HepG2 (cell line): ENCODE results near the gene TMEM229B. TPM values are rescaled to one million over a fixed set of nuclear protein-coding genes. Genes with fewer than 3 reads are reported as not detected.

Source experiments
- ATAC-seq: fragments of 200-7000 bp; cut with Tn5 transposase; 3 replicates; pipeline ENCODE4 v1.9.1; 2020; ENCODE audit warnings: mild to moderate bottlenecking, moderate library complexity
- BruUV-seq: library from RNA; stranded (reverse); fragments of 400-500 nt; replicated peaks from 2 replicates; lab custom pipeline; 2021; lab: Mats Ljungman, UMichigan
- CTCF ChIA-PET: fragments of 300-600 bp; formaldehyde crosslinking; extraction: SDS; loops from one replicate; lab custom pipeline; 2021; ENCODE audit warnings: low total read pairs, inconsistent platforms, low intra/inter-chr PET ratio; lab: Yijun Ruan, JAX
- POLR2A ChIA-PET: fragments of 350-600 bp; sonication (Branson Sonifier 250); formaldehyde crosslinking; loops from one replicate; lab custom pipeline; 2020; ENCODE audit warnings: antibody characterized with exemption, inconsistent platforms; lab: Yijun Ruan, JAX
- DNase-seq: peaks from one replicate; pipeline ENCODE4 v3.0.0-alpha.2; 2015; ENCODE audit warnings: low spot score
- FAIRE-seq: peaks from 3 replicates; lab custom pipeline; 2011; peaks lifted over from hg19 to GRCh38; lab: Jason Lieb, UNC
- H2AFZ ChIP-seq: one replicate; pipeline ENCODE4 v1.6.1; 2011; ENCODE audit warnings: low read length, inconsistent platforms
- H3K27ac ChIP-seq: fragments of 300-600 bp; 3 replicates; pipeline ENCODE4 v1.8.0; 2011; ENCODE audit warnings: mixed run types, mild to moderate bottlenecking, mixed read lengths, low read length, inconsistent platforms; ENCODE audit not compliant: insufficient read depth; ENCODE audit errors: extremely low read length
- H3K27me3 ChIP-seq, 2 experiments: fragments of 200-600 bp in 1 of 2; 2 replicates in 1 of 2; 3 replicates in 1 of 2; pipeline versions ENCODE4 v1.6.0 to v1.8.0; 2011; ENCODE audit warnings: low read length in 2 of 2, mild to moderate bottlenecking in 2 of 2, moderate library complexity in 2 of 2, inconsistent platforms in 1 of 2; ENCODE audit not compliant: insufficient read depth in 2 of 2, control insufficient read depth in 1 of 2
- H3K36me3 ChIP-seq, 2 experiments: fragments of 200-600 bp in 1 of 2; replicated peaks in 1 of 2; 2 replicates in 1 of 2; 3 replicates in 1 of 2; pipeline versions ENCODE4 v1.5.1 to v1.8.0; 2011; ENCODE audit warnings: low read length in 2 of 2, inconsistent platforms in 1 of 2; ENCODE audit not compliant: insufficient read depth in 2 of 2, control insufficient read depth in 1 of 2
- H3K4me1 ChIP-seq: 2 replicates; pipeline ENCODE4 v1.5.1; 2012; ENCODE audit warnings: low read length, inconsistent platforms; ENCODE audit not compliant: insufficient read depth
- H3K4me2 ChIP-seq: 2 replicates; pipeline ENCODE4 v1.6.0; 2011; ENCODE audit warnings: low read depth, low read length, inconsistent platforms
- H3K4me3 ChIP-seq, 3 experiments: fragments of 200-600 bp in 1 of 3; sonication (generic), shearing (Covaris generic) in 1 of 3; replicated peaks in 1 of 3; 2 replicates each; pipeline ENCODE4 v1.5.1; 2011 to 2016; ENCODE audit warnings: low read length in 3 of 3, inconsistent platforms in 2 of 3, low read depth in 2 of 3, mild to moderate bottlenecking in 2 of 3, control low read depth in 1 of 3, mixed read lengths in 1 of 3; ENCODE audit not compliant: insufficient read depth in 1 of 3
- H3K79me2 ChIP-seq: one replicate; pipeline ENCODE4 v1.6.1; 2011; ENCODE audit warnings: low read length, inconsistent platforms; ENCODE audit not compliant: insufficient read depth
- H3K9ac ChIP-seq: 2 replicates; pipeline ENCODE4 v1.6.0; 2011; ENCODE audit warnings: mild to moderate bottlenecking, low read depth, low read length, inconsistent platforms; ENCODE audit not compliant: insufficient read depth
- H3K9me3 ChIP-seq: 2 replicates; pipeline ENCODE4 v1.5.1; 2012; ENCODE audit warnings: mild to moderate bottlenecking, low read length
- H4K20me1 ChIP-seq: 2 replicates; pipeline ENCODE4 v1.6.0; 2011; ENCODE audit warnings: inconsistent platforms, mild to moderate bottlenecking, low read length, moderate library complexity; ENCODE audit not compliant: insufficient read depth
- WGBS: methylation state at CpG from one replicate; pipeline ENCODE4 v1.1.6; 2017; ENCODE audit warnings: low lambda C conversion rate; 5-methylcytosine and 5-hydroxymethylcytosine counted together
- in situ Hi-C: cut with HindIII; loops from 2 replicates; pipeline ENCODE4 v1.10.0; 2017; ENCODE audit warnings: low pct_unique_long_range_greater_than_20kb; ENCODE audit not compliant: extremely low pct_ligation_motif_present
- intact Hi-C: fragments of 100-400 bp; cut with micrococcal nuclease; formaldehyde crosslinking; loops from one replicate; pipeline ENCODE4 v1.10.0; 2022; ENCODE audit not compliant: unreplicated experiment
- polyA plus RNA-seq, 8 experiments: library from polyadenylated mRNA; depleted of rRNA in 3 of 8; stranded (reverse) in 7 of 8; unstranded in 1 of 8; fragments of >200 nt; fragmentation: Illumina TruSeq in 4 of 8; extraction: Trizol in 4 of 8; gene quantifications; 2 replicates each; pipeline versions ENCODE4 v1.2.1 to v1.2.3, GENCODE V29; 2011 to 2016; ENCODE audit warnings: low read depth in 4 of 8, missing spikeins in 1 of 8, mixed read lengths in 1 of 8; ENCODE audit not compliant: insufficient read depth in 1 of 8
- total RNA-seq, 5 experiments: library from RNA; depleted of rRNA; stranded (reverse); fragments of >200 nt; fragmentation: Illumina TruSeq; extraction: Trizol; gene quantifications; 2 replicates each; pipeline ENCODE4 v1.2.3, GENCODE V29; 2016; ENCODE audit warnings: low read depth in 1 of 5
- TF ChIP-seq, protein P1 (sequence below): sonication (generic); formaldehyde crosslinking; IDR thresholded peaks from 2 replicates; pipeline ENCODE4 v1.4.0; 2020; ENCODE audit warnings: missing genetic modification reagents, low read depth, mild to moderate bottlenecking, borderline replicate concordance
- TF ChIP-seq, protein P2 (sequence below): sonication (generic); formaldehyde crosslinking; IDR thresholded peaks from 2 replicates; pipeline ENCODE4 v1.5.1; 2020; ENCODE audit warnings: mild to moderate bottlenecking, moderate library complexity, missing genetic modification reagents

TMEM229B gene
- total and polyA plus RNA-seq, 2 of the 13 experiments (the other 11 are each of a cell fraction or from before 2014, with no cell fraction given), result 0.69 to 1.1 TPM

DNA sequence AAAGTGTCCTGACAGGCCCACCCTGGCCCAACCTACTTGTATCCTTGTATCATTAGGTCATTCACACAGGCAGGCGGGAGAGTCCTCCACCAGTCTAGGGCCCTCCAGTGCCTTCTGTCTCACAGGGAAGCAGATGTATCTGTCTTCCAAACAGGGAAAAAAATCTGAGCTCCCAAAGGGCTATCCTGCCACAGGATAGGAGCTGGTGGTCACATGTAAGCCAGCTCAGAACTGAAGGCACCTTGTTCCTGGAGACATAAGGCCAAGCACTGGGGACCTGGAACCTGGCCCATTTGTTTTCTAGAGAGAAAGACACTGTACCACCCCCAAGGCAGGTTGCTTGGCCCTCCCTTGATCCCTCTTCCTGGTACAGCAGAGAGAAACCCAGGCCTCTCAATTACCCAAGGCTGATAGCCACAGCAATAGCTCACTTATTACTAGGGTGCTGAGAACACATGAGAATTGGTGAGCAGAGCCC is 25.1 kb upstream of the TMEM229B start:
- POLR2A ChIA-PET, result interaction anchor here (0.8 kb wide), 1 partner anchor 13 kb away, joined by 4 read pairs; no protein-coding TSS in a partner anchor
- peaks cover 25% of the 10 kb centered on the region for H3K4me1 ChIP-seq
- H3K9me3 ChIP-seq, result no peaks in the 10 kb centered on the region
- DNase-seq (no peak), FAIRE-seq (no peak)
- CTCF ChIA-PET, result no interaction called here
- peaks cover 5 to 67% of the 10 kb centered on the region in 2 experiments; a peak in 4 of 5 replicates for H3K27me3 ChIP-seq
- H3K27ac ChIP-seq, result no peak overlapping the region
- WGBS, result 67% methylated on average over 1 of the region's 1 CpG
- intact Hi-C loops, result no loop called here
- no TSS peak for BruUV-seq
- no peak overlapping the region for H3K9ac ChIP-seq
- TF ChIP-seq, protein P1, sequence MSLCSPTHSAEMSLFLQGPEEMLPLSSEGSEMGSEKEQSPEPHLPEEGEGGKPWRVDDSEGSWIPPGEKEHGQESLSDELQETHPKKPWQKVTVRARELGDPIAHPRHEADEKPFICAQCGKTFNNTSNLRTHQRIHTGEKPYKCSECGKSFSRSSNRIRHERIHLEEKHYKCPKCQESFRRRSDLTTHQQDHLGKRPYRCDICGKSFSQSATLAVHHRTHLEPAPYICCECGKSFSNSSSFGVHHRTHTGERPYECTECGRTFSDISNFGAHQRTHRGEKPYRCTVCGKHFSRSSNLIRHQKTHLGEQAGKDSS (CRISPR knock-in tag), result no peak
- TF ChIP-seq, protein P2, sequence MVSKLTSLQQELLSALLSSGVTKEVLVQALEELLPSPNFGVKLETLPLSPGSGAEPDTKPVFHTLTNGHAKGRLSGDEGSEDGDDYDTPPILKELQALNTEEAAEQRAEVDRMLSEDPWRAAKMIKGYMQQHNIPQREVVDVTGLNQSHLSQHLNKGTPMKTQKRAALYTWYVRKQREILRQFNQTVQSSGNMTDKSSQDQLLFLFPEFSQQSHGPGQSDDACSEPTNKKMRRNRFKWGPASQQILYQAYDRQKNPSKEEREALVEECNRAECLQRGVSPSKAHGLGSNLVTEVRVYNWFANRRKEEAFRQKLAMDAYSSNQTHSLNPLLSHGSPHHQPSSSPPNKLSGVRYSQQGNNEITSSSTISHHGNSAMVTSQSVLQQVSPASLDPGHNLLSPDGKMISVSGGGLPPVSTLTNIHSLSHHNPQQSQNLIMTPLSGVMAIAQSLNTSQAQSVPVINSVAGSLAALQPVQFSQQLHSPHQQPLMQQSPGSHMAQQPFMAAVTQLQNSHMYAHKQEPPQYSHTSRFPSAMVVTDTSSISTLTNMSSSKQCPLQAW (CRISPR knock-in tag), result 0 out of 2 replicates have a peak, but pooled peaks have one; percentile 15
- TF ChIP-seq, all 625 proteins: peak for 1
- no peak overlapping the region for H2AFZ ChIP-seq
- no peaks in the 10 kb centered on the region for H3K79me2 ChIP-seq
- no peaks in the 10 kb centered on the region for H4K20me1 ChIP-seq
- in situ Hi-C loops, result no loop called here
- peak overlapping the region; percentile 82; the same call in 1 of the 2 replicates for H3K4me2 ChIP-seq
- ATAC-seq, result peak; percentile 63
- H3K36me3 ChIP-seq, result no peaks in the 10 kb centered on the region
- peak overlapping the region in 1 of 3 experiments; percentile 76; a peak in 1 of 6 replicates for H3K4me3 ChIP-seq
